HL-60 (cell line): ENCODE results near the gene NFE2L3.

Source experiments
- POLR2AphosphoS5 ChIP-seq: IDR thresholded peaks from 2 replicates; pipeline ENCODE4 v1.6.1; 2012; ENCODE audit warnings: low read depth
- TF ChIP-seq, protein P1 (sequence below): IDR thresholded peaks from one replicate; pipeline ENCODE4 v1.5.1; 2011; ENCODE audit warnings: low read length, control low read depth, inconsistent platforms; ENCODE audit not compliant: insufficient read depth

DNA sequence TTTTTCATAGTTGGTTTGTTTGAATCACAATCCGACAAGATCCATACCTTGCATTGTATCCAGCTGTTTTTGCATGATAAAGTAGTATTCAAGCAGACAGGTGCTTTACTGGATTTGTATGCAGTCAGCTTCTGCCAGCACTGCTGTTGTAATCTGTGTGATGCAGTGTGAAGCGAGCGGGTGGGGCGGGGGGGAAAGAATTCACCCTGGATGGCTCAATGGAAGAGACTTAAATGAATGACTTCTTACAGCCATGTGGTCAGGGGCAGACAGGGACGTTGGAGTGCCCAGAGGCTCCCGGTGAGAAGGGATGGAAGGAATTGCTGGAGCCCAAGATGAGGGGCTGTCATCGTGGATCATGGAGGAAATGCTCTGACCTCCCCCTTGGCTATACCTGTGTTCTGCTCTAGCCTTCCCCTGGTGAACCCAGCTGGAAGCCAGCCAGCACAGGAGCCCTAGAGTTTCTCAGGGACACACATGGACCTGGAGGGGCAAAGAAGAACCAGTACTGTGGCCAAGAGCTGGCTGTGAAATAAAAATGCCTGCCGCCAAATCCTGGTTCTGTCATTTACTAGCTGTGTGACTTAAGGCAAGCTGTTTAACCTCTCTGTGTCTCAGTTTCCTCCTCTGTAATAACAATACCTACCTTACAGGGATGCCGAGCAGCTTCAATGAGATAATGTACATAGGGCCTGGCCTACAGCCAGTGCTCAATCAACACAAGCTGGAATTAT lies 14.1 kb downstream of the NFE2L3 start:
- TF ChIP-seq, protein P1, sequence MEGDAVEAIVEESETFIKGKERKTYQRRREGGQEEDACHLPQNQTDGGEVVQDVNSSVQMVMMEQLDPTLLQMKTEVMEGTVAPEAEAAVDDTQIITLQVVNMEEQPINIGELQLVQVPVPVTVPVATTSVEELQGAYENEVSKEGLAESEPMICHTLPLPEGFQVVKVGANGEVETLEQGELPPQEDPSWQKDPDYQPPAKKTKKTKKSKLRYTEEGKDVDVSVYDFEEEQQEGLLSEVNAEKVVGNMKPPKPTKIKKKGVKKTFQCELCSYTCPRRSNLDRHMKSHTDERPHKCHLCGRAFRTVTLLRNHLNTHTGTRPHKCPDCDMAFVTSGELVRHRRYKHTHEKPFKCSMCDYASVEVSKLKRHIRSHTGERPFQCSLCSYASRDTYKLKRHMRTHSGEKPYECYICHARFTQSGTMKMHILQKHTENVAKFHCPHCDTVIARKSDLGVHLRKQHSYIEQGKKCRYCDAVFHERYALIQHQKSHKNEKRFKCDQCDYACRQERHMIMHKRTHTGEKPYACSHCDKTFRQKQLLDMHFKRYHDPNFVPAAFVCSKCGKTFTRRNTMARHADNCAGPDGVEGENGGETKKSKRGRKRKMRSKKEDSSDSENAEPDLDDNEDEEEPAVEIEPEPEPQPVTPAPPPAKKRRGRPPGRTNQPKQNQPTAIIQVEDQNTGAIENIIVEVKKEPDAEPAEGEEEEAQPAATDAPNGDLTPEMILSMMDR: no peak
- no peak for TF ChIP-seq POLR2AphosphoS5
